Loucy (cell line): ENCODE data around the gene IFT74.

Experiments
- H2AFZ ChIP-seq: fragments of 200-600 bp; sonication (generic); 2 replicates; pipeline ENCODE4 v1.6.0; 2016; ENCODE audit warnings: antibody characterized with exemption, mild to moderate bottlenecking, low read length, moderate library complexity
- H3F3A ChIP-seq: fragments of 200-600 bp; 2 replicates; pipeline ENCODE4 v1.6.0; 2016; ENCODE audit warnings: antibody characterized with exemption, low read depth, mild to moderate bottlenecking
- H3K27me3 ChIP-seq: fragments of 200-600 bp; sonication (generic); 2 replicates; pipeline ENCODE4 v1.6.1; 2014; ENCODE audit warnings: low read length, mild to moderate bottlenecking; ENCODE audit not compliant: insufficient read depth, poor library complexity, severe bottlenecking
- H3K36me3 ChIP-seq: fragments of 200-600 bp; sonication (generic); 2 replicates; pipeline ENCODE4 v1.6.1; 2016; ENCODE audit warnings: low read length; ENCODE audit not compliant: insufficient read depth
- H3K4me1 ChIP-seq: fragments of 200-600 bp; sonication (generic); 2 replicates; pipeline ENCODE4 v1.5.1; 2014; ENCODE audit warnings: low read length, mild to moderate bottlenecking; ENCODE audit not compliant: insufficient read depth, poor library complexity, severe bottlenecking
- H3K4me2 ChIP-seq: fragments of 200-600 bp; sonication (generic); 2 replicates; pipeline ENCODE4 v1.6.0; 2014; ENCODE audit warnings: antibody characterized with exemption, low read length, low read depth, mild to moderate bottlenecking; ENCODE audit not compliant: poor library complexity, severe bottlenecking
- H3K4me3 ChIP-seq: fragments of 200-600 bp; sonication (generic); 2 replicates; pipeline ENCODE4 v1.5.1; 2014; ENCODE audit warnings: low read length, mild to moderate bottlenecking, mixed read lengths; ENCODE audit not compliant: poor library complexity, severe bottlenecking
- H3K79me2 ChIP-seq: fragments of 200-600 bp; sonication (generic); 2 replicates; pipeline ENCODE4 v1.6.1; 2014; ENCODE audit warnings: low read length; ENCODE audit not compliant: insufficient read depth
- H3K9ac ChIP-seq: fragments of 200-600 bp; sonication (generic); 2 replicates; pipeline ENCODE4 v1.6.0; 2014; ENCODE audit warnings: mild to moderate bottlenecking, low read depth, low read length, moderate library complexity; ENCODE audit not compliant: poor library complexity, severe bottlenecking
- H3K9me2 ChIP-seq: fragments of 200-600 bp; sonication (generic); replicated peaks from 2 replicates; pipeline ENCODE4 v1.6.1; 2016; ENCODE audit warnings: low read depth, low read length, mixed read lengths
- H3K9me3 ChIP-seq: fragments of 200-600 bp; sonication (generic); 2 replicates; pipeline ENCODE4 v1.6.1; 2014; ENCODE audit warnings: mild to moderate bottlenecking, antibody characterized with exemption, low read length, low read depth; ENCODE audit not compliant: insufficient read depth
- H4K20me1 ChIP-seq: fragments of 200-600 bp; sonication (generic); 2 replicates; pipeline ENCODE4 v1.6.0; 2014; ENCODE audit warnings: antibody characterized with exemption, low read length, mild to moderate bottlenecking; ENCODE audit not compliant: insufficient read depth, poor library complexity, severe bottlenecking
- EZH2phosphoT487 ChIP-seq: fragments of 200-600 bp; IDR thresholded peaks from 2 replicates; pipeline ENCODE4 v1.6.1; 2018; ENCODE audit warnings: antibody characterized with exemption, mild to moderate bottlenecking, moderate library complexity, borderline replicate concordance
- TF ChIP-seq, protein P1 (sequence below): fragments of 200-600 bp; sonication (generic); conservative IDR thresholded peaks from 2 replicates; pipeline ENCODE4 v1.5.1; 2014; ENCODE audit warnings: mild to moderate bottlenecking, antibody characterized with exemption, low read length

The IFT74 gene

DNA sequence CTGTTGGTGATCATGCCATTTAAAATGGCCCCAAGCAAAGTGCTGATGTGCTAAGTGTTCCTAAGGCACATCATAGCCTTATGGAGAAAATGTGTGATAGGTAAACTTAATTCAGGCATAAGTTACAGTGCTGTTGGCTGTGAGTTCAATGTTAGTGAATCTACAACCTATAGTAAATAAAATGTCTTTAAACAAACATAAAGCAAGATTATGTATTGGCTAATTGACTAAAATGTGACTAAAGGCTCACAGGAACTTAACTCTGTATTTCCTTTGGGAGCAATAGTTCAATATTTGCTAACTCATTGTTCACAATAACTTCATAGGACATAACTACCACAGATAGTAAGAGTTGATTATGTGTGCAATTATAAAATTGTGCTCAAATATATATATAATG, 98.6 kb downstream of the IFT74 start:
- Histone ChIP-seq H4K20me1 (no peaks in the 10 kb centered on the region), H3K9ac (no peak overlapping the region), H3K4me1 (no peaks in the 10 kb centered on the region), H3K9me2 (no peaks in the 10 kb centered on the region), H3K27me3 (no peaks in the 10 kb centered on the region), H3F3A (no peaks in the 10 kb centered on the region), H3K4me2 (no peak overlapping the region), H2AFZ (no peak overlapping the region), H3K4me3 (no peak overlapping the region), H3K36me3 (no peaks in the 10 kb centered on the region), H3K9me3 (no peaks in the 10 kb centered on the region), H3K79me2 (no peaks in the 10 kb centered on the region)
- TF ChIP-seq EZH2phosphoT487 = no peak
- TF ChIP-seq, protein P1, sequence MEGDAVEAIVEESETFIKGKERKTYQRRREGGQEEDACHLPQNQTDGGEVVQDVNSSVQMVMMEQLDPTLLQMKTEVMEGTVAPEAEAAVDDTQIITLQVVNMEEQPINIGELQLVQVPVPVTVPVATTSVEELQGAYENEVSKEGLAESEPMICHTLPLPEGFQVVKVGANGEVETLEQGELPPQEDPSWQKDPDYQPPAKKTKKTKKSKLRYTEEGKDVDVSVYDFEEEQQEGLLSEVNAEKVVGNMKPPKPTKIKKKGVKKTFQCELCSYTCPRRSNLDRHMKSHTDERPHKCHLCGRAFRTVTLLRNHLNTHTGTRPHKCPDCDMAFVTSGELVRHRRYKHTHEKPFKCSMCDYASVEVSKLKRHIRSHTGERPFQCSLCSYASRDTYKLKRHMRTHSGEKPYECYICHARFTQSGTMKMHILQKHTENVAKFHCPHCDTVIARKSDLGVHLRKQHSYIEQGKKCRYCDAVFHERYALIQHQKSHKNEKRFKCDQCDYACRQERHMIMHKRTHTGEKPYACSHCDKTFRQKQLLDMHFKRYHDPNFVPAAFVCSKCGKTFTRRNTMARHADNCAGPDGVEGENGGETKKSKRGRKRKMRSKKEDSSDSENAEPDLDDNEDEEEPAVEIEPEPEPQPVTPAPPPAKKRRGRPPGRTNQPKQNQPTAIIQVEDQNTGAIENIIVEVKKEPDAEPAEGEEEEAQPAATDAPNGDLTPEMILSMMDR = no peak

DNA sequence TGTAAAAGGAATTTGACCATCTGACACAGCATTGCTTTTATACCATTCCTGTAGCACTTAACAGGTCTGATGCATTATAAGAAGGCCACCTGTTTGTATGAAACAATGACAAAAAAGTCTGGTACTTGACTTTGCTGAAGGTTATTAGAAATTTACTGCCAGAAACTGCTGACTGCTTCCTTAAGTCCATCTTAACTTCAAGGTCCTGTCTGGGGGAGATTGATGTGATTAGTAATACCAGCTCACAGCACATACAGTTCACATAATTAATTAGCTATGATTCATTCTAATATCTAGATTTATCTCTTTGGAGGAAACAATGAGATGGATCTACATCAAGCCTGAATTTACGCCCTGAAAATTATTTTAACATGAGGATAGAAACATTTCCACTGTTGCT, 103.2 kb downstream of the IFT74 start:
- TF ChIP-seq EZH2phosphoT487 = no peak
- TF ChIP-seq, protein P1 = no peak
- Histone ChIP-seq H3K9ac (no peak overlapping the region), H3K4me2 (no peak overlapping the region), H3K79me2 (no peaks in the 10 kb centered on the region), H3K36me3 (no peaks in the 10 kb centered on the region), H3K4me1 (no peaks in the 10 kb centered on the region), H3K9me3 (no peaks in the 10 kb centered on the region), H3K4me3 (no peak overlapping the region), H3F3A (no peaks in the 10 kb centered on the region), H3K9me2 (no peaks in the 10 kb centered on the region), H3K27me3 (no peaks in the 10 kb centered on the region), H2AFZ (no peak overlapping the region), H4K20me1 (no peaks in the 10 kb centered on the region)

DNA sequence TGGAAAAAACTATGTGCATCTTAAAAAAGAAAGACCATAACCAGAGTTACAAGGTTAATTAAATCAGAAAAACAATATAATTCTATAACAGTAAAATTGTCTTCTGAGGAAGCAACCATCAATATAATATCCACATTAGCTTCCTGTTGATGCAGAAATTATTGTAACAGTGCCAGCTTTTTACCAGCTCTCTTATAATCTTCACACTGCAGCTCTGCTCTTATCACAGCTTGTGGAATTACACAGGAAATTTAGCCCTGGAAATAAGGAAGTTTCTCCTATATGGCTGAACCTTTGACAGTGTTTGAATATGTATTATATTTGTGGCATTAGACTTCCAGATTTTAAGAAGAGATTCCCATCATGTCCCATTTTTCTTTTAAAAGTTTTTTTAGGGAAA, 103.7 kb downstream of the IFT74 start:
- Histone ChIP-seq H3K9me3 (no peaks in the 10 kb centered on the region), H3K27me3 (no peaks in the 10 kb centered on the region), H3K4me1 (no peaks in the 10 kb centered on the region), H3K79me2 (no peaks in the 10 kb centered on the region), H3K9ac (no peak overlapping the region), H3K4me2 (no peak overlapping the region), H3K4me3 (no peak overlapping the region), H3F3A (no peaks in the 10 kb centered on the region), H4K20me1 (no peaks in the 10 kb centered on the region), H2AFZ (no peak overlapping the region), H3K36me3 (no peaks in the 10 kb centered on the region), H3K9me2 (no peaks in the 10 kb centered on the region)
- TF ChIP-seq EZH2phosphoT487 = no peak
- TF ChIP-seq, protein P1 = no peak
